HepG2 (cell line): ENCODE data around the gene ABCC3. TPM values are rescaled to one million over a fixed set of nuclear protein-coding genes. Genes with fewer than 3 reads are reported as not detected.
A peak's percentile ranks its signal among the peaks of the same experiment; 100 is the strongest.

Source experiments
- GABPA ChIP-seq, 2 experiments: IDR thresholded peaks; 2 replicates each; pipeline ENCODE4 v1.6.1; 2011 to 2016; ENCODE audit warnings: low read depth in 2 of 2, low read length in 1 of 2, missing biosample characterization in 1 of 2, missing genetic modification characterization in 1 of 2
- KLF12 ChIP-seq: sonication (generic); formaldehyde crosslinking; IDR thresholded peaks from 2 replicates; pipeline ENCODE4 v1.4.0; 2020; ENCODE audit warnings: missing genetic modification reagents, borderline replicate concordance
- MED8 ChIP-seq: sonication (generic); formaldehyde crosslinking; IDR thresholded peaks from 2 replicates; pipeline ENCODE4 v1.8.1; 2023; ENCODE audit warnings: mild to moderate bottlenecking, missing genetic modification reagents; ENCODE audit not compliant: insufficient replicate concordance
- STAG1 ChIP-seq: sonication (generic); formaldehyde crosslinking; IDR thresholded peaks from 2 replicates; pipeline ENCODE4 v1.4.0; 2020; ENCODE audit warnings: missing genetic modification reagents
- TOE1 ChIP-seq: sonication (generic); formaldehyde crosslinking; IDR thresholded peaks from 2 replicates; pipeline ENCODE4 v1.4.0; 2020; ENCODE audit warnings: mild to moderate bottlenecking, missing genetic modification reagents
- TOPORS ChIP-seq: sonication (generic); formaldehyde crosslinking; IDR thresholded peaks from 2 replicates; pipeline ENCODE4 v1.8.0; 2023; ENCODE audit warnings: mild to moderate bottlenecking, missing genetic modification reagents
- ZBTB40 ChIP-seq, 2 experiments: fragments of 450-650 bp in 1 of 2; sonication (generic) in 1 of 2; formaldehyde crosslinking in 1 of 2; IDR thresholded peaks; 2 replicates each; pipeline versions ENCODE4 v1.6.1 to v1.8.0; 2016 to 2022; ENCODE audit warnings: antibody characterized with exemption in 1 of 2, mild to moderate bottlenecking in 1 of 2, missing genetic modification reagents in 1 of 2
- ZBTB7B ChIP-seq: sonication (generic); formaldehyde crosslinking; IDR thresholded peaks from 2 replicates; pipeline ENCODE4 v1.4.0; 2020; ENCODE audit warnings: missing genetic modification reagents
- ZNF687 ChIP-seq: sonication (generic); formaldehyde crosslinking; IDR thresholded peaks from 2 replicates; pipeline ENCODE4 v1.5.1; 2020; ENCODE audit warnings: mild to moderate bottlenecking, missing genetic modification reagents, moderate library complexity
- polyA plus RNA-seq, 8 experiments: library from polyadenylated mRNA; depleted of rRNA in 3 of 8; stranded (reverse) in 7 of 8; unstranded in 1 of 8; fragments of >200 nt; fragmentation: Illumina TruSeq in 4 of 8; extraction: Trizol in 4 of 8; gene quantifications; 2 replicates each; pipeline versions ENCODE4 v1.2.1 to v1.2.3, GENCODE V29; 2011 to 2016; ENCODE audit warnings: low read depth in 4 of 8, missing spikeins in 1 of 8, mixed read lengths in 1 of 8; ENCODE audit not compliant: insufficient read depth in 1 of 8
- total RNA-seq, 5 experiments: library from RNA; depleted of rRNA; stranded (reverse); fragments of >200 nt; fragmentation: Illumina TruSeq; extraction: Trizol; gene quantifications; 2 replicates each; pipeline ENCODE4 v1.2.3, GENCODE V29; 2016; ENCODE audit warnings: low read depth in 1 of 5

ABCC3 gene
- total and polyA plus RNA-seq, 2 of the 13 experiments (the other 11 are each of a cell fraction or from before 2014, with no cell fraction given), result 25.2 to 50.7 TPM

DNA sequence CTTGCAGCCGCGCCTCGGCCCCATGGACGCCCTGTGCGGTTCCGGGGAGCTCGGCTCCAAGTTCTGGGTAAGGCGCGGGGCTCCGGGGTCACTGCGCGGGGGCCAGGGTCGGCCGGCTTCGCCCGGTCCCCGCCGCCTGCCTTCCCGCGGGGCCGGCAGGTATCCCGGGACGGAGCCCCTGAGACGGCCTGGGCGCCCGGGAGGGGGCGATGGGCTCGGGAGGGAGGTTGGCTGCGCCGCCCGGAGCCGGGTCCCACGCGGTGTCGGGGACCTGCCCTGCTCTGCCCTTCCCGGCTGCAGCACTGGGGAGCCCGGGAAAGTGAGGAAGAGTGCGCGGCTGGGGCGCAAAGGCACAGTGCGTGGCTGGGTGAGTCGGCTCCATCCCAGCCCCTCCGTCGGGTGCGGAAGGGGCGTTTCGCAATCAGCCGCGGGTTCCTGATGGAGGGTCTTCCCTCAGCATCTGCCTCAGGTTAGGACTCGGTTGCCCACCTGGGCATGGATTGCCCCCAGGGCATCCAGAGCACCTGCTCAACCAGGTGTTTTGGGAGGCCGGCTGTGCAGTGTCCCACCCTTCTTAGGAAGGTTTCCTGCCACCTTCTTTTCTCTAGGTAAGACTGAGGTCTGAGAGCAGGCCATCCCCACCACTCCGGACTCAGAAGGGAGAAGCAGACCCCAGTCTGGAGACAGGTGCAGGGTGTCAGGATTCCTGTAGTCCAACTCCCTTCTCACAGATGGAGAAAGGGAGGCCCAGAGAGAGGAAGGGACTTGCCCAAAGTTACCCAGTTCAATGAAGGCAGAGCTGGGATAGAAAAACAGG, 442 bp downstream of the ABCC3 start (continued):
- peak; percentile 83 for TF ChIP-seq ZNF687
- peak; percentile 60; the same call in 1 of the 2 replicates for TF ChIP-seq ZBTB7B
- TF ChIP-seq TOPORS (CRISPR knock-in tag), result no peak; the same call in 1 of the 2 replicates
- TF ChIP-seq KLF12 (CRISPR knock-in tag), result no peak
- TF ChIP-seq ZBTB40 (IDR thresholded peaks at IDR 0.05), result no peak
- TF ChIP-seq ZBTB40 (CRISPR knock-in tag; IDR thresholded peaks at IDR 0.05), result no peak
- TF ChIP-seq STAG1, result no peak
- peak; percentile 0 for TF ChIP-seq MED8 (CRISPR knock-in tag)
- TF ChIP-seq TOE1, result no peak
- TF ChIP-seq GABPA (IDR thresholded peaks at IDR 0.05; ENCODE audit: low read depth, low read length), result no peak
- no peak for TF ChIP-seq GABPA (CRISPR knock-in tag; IDR thresholded peaks at IDR 0.05; ENCODE audit: low read depth)
